Measurements from ENCODE around the gene FEV.

- TF ChIP-seq POLR2AphosphoS5 (IDR thresholded peaks at IDR 0.05) (no peak), SMC3 (conservative IDR thresholded peaks at IDR 0.05; ENCODE audit: poor library complexity) (no peak), CTCF (IDR thresholded peaks at IDR 0.05; ENCODE audit: poor library complexity, severe bottlenecking) (no peak), EP300 (conservative IDR thresholded peaks at IDR 0.05; ENCODE audit: poor library complexity, severe bottlenecking) (no peak), REST (IDR thresholded peaks at IDR 0.05; ENCODE audit: borderline replicate concordance) (no peak), EZH2 (IDR thresholded peaks at IDR 0.05; ENCODE audit: borderline replicate concordance, insufficient read depth, low read length, poor library complexity, severe bottlenecking) (no peak), TAF1 (IDR thresholded peaks at IDR 0.05; ENCODE audit: low read depth) (no peak)
Measured at GRCh38 chr2:218990052-218990451, 5.1 kb upstream of the FEV start.
